Endothelial cell of umbilical vein (primary cell): Measurements from ENCODE around the gene CNTN5.

Experiments
- EZH2 ChIP-seq: IDR thresholded peaks from 2 replicates; pipeline ENCODE4 v1.6.1; 2012; ENCODE audit warnings: borderline replicate concordance, low read depth, mild to moderate bottlenecking, moderate library complexity, low read length, inconsistent platforms; ENCODE audit not compliant: severe bottlenecking
- GATA2 ChIP-seq: IDR thresholded peaks from 2 replicates; pipeline ENCODE4 v1.7.0; 2011; ENCODE audit warnings: low read depth, mild to moderate bottlenecking, moderate library complexity, mixed read lengths, low read length; ENCODE audit not compliant: insufficient read length, insufficient read depth
- JUN ChIP-seq: IDR thresholded peaks from 2 replicates; pipeline ENCODE4 v1.6.1; 2011; ENCODE audit warnings: borderline replicate concordance, low read depth; ENCODE audit not compliant: insufficient read length, insufficient read depth
- MAX ChIP-seq: IDR thresholded peaks from 2 replicates; pipeline ENCODE4 v1.6.1; 2011; ENCODE audit not compliant: insufficient read depth, insufficient read length
- POLR2A ChIP-seq: IDR thresholded peaks from 2 replicates; pipeline ENCODE4 v1.6.1; 2012; ENCODE audit warnings: low read depth, mild to moderate bottlenecking, control low read depth, low read length
- POLR2AphosphoS5 ChIP-seq: IDR thresholded peaks from 2 replicates; pipeline ENCODE4 v1.6.1; 2012; ENCODE audit warnings: low read depth, mild to moderate bottlenecking, control low read depth, low read length, moderate library complexity; ENCODE audit not compliant: insufficient read depth
- TF ChIP-seq, protein P1 (sequence below), 2 donors: IDR thresholded peaks; 1 replicate in 1 of 2; 2 replicates in 1 of 2; pipeline ENCODE4 v1.5.1; 2011; ENCODE audit warnings: low read length in 2 of 2, mild to moderate bottlenecking in 2 of 2, moderate library complexity in 2 of 2, control low read depth in 1 of 2, inconsistent platforms in 1 of 2, low read depth in 1 of 2; ENCODE audit not compliant: insufficient read depth in 1 of 2; ENCODE audit errors: extremely low read depth in 1 of 2

- TF ChIP-seq POLR2AphosphoS5, result no peak
- TF ChIP-seq, protein P1, sequence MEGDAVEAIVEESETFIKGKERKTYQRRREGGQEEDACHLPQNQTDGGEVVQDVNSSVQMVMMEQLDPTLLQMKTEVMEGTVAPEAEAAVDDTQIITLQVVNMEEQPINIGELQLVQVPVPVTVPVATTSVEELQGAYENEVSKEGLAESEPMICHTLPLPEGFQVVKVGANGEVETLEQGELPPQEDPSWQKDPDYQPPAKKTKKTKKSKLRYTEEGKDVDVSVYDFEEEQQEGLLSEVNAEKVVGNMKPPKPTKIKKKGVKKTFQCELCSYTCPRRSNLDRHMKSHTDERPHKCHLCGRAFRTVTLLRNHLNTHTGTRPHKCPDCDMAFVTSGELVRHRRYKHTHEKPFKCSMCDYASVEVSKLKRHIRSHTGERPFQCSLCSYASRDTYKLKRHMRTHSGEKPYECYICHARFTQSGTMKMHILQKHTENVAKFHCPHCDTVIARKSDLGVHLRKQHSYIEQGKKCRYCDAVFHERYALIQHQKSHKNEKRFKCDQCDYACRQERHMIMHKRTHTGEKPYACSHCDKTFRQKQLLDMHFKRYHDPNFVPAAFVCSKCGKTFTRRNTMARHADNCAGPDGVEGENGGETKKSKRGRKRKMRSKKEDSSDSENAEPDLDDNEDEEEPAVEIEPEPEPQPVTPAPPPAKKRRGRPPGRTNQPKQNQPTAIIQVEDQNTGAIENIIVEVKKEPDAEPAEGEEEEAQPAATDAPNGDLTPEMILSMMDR (IDR thresholded peaks at IDR 0.05; ENCODE audit: extremely low read depth in 1 of 2, insufficient read depth in 1 of 2, low read depth in 1 of 2, low read length in 2 of 2), result no peak
- no peak for TF ChIP-seq EZH2
- TF ChIP-seq MAX, result no peak
- TF ChIP-seq POLR2A, result no peak
- no peak for TF ChIP-seq JUN
- no peak for TF ChIP-seq GATA2
Measured at GRCh38 chr11:100080821-100081220, 1060.1 kb downstream of the CNTN5 start.
